Measurements from ENCODE around the gene GDE1. TPM values are rescaled to one million over a fixed set of nuclear protein-coding genes. Genes with fewer than 3 reads are reported as not detected.

GDE1 gene
- total RNA-seq, 3 donors from 2014 or later: 49.2 to 70.4 (median 56.7) TPM

GRCh38 chr16:19458722-19459379 lies 63.0 kb downstream of the GDE1 start:
- Histone ChIP-seq H3K36me3 (no peaks in the 10 kb centered on the region), H3K27ac (no peak overlapping the region), H3K9me3 (no peaks in the 10 kb centered on the region), H3K27me3 (no peaks in the 10 kb centered on the region), H3K4me3 (no peak overlapping the region), H3K4me1 (no peaks in the 10 kb centered on the region)
- DNase-seq (ENCODE audit: low spot score in 2 of 2): no peak
- intact Hi-C loops (cut with DNase I; ENCODE audit: low total_unique reads): no loop called here
- TF ChIP-seq POLR2AphosphoS5 (IDR thresholded peaks at IDR 0.05) (no peak), CTCF (IDR thresholded peaks at IDR 0.05) (no peak), POLR2A (IDR thresholded peaks at IDR 0.05) (no peak)

Other genes with a start within 250 kb of the GDE1 start
- under 1 TPM in 1 of 3 donors, not detected in 2; 0.29 TPM for gene CLEC19A, start 236.4 kb downstream of the GDE1 start, total RNA-seq
- 10 to 100 TPM in 2 of 3 donors, under 1 TPM in 1; under 0.01 to 40.3 (median 28.8) TPM for gene TMC5, start 104.2 kb downstream of the GDE1 start, total RNA-seq
- gene CCP110, start 1.8 kb upstream of the GDE1 start, total RNA-seq: 10 to 100 TPM; 13.9 to 33.5 (median 31.5) TPM
- 10 to 100 TPM; 36.4 to 43.3 (median 40.5) TPM for gene VPS35L, start 33.6 kb upstream of the GDE1 start, total RNA-seq
- gene KNOP1, start 196.1 kb upstream of the GDE1 start, total RNA-seq: 10 to 100 TPM; 12.3 to 15.4 (median 13.0) TPM
- 10 to 100 TPM; 25.9 to 63.8 (median 34.7) TPM for gene IQCK, start 196.2 kb upstream of the GDE1 start, total RNA-seq

Data from breast epithelium (tissue), 4 donors.